Fibroblast of peridontal ligament (primary cell): ENCODE results near the gene MYLK.
"Not testable (repeated sequence)": the region's sequence is repeated elsewhere in the genome, so short reads cannot be mapped to it uniquely, and the experiment has no call there.

Experiments
- DNase-seq: peaks from one replicate; pipeline ENCODE4 v3.0.0-alpha.2; 2010; ENCODE audit errors: extremely low read depth

The MYLK gene

DNA sequence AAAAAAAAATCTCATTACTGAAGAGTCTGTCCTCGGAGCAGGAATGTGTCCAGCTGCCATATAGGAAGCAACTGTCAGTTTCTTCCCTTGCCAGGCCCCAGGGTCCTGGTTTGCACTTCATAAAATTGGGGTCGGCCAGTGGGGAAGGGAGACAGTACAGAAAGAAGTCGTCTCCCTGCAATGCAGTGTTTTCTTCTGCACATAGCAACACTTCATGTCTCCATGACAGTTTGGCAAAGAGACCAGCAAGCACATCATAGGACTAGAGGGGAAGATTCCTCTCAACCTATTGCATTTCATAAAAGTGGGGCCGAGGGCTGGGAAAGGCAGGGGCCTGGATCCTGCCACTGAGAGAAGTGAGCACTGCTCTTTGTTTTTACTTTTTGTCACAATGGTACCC, 161.1 kb downstream of the MYLK start:
- no peak for DNase-seq

- DNase-seq, result no peak
Observed at GRCh38 chr3:123722456-123722855, 161.7 kb downstream of the MYLK start.

GRCh38 chr3:123722021-123722420, 162.1 kb downstream of the MYLK start:
- DNase-seq, result no peak

- DNase-seq, result not testable (repeated sequence)
Observed at GRCh38 chr3:123721095-123721689, 162.9 kb downstream of the MYLK start.

DNA sequence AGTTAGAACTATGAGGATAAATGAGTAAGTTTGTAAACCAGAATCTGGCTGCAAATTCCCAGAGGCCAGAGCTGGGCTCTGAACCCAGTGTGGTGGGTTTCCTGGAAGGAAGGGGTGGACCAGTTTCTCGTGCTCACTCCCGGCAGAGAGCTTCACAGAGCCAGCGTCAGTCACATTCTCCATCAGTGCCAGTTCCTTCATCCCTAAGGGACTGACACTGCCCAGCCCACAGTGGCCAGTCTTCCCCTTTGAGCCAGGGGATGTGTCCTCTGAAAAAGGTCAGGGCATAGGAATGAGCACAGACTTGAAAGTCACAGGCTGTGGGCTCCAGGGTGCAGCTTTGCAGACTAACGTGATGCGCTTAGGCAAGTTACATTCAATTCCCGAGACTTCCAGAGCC, 163.5 kb downstream of the MYLK start:
- no peak for DNase-seq

DNA sequence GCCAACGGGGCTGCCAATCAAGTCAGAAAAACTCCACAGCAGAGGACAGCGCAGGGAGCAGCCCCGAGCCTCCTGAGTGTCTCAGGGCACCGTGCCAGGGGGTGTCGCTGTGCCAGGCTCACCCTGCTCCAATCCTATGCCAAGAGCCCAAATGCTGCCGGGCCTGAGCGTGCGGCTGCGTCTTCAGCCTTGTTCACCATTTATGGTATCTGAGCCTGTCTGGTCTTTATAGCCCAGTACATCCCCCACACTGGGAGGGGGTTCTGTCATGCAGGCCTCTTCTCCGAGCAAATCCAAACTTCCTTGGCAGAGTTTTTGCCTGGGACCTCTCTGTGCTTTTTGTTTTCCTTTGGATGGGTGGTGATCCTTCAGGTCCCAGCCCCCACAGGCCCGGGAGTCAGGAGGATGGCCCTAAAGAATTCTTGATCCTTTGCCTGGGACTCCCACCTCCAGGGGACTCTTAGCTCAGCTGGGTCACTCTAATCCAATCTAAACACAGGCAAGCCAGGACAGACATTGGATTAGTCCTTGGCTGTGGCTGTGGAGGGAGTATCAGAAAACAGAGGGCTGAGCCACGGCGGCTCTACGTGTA, 164.2 kb downstream of the MYLK start:
- no peak for DNase-seq

DNA sequence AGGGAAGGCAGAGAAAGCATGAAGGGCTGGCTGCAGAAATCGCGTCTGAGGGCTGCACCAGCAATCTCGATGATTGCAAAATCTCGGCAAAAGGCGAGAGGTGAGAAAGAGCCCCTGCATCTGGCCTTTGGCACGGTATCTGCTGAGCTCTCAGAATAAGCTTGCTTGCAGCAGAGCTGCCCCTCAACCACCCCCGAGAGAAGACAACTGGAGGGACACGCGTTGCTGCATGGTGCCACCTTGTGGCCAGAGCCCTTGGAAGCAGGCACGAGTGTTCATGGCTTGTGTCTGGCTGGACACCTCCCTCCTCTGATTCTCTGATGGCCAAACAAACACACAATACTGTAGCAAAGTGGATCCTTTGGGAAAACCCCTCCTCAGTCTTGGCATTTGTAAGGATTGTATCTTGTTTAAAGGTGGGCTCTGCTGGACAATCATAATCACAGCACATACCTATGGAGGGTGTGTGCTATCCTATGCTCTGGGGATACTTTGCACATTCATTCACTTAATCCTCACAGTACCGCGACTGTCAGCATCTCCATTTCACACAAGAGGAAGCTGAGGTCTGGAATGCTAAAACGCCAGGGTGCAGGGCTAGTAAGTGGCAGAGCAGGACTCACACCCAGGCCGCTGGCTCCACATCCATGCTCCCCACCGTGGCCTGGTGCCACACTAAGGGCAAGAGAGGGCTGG, 164.9 kb downstream of the MYLK start:
- peak; percentile 76 for DNase-seq

DNA sequence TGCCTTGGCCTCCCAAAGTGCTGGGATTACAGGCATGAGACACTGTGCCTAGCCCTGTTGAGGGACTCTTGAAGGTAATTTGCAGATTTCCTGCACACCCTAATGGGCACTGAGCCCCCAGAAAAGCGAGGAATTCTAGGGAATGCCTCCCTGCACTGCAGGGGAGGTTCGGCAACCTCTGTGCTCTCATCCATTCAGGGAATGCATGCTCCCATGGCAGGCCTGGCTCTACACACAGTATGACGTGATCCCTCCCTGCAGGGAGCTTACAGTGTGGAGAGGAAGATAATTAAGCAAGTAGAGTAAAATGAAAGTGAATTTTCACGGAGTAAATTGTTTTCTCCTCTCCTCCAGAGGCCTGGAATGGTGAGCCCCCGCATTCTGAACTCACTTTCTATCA, 166.0 kb downstream of the MYLK start:
- no peak for DNase-seq

DNA sequence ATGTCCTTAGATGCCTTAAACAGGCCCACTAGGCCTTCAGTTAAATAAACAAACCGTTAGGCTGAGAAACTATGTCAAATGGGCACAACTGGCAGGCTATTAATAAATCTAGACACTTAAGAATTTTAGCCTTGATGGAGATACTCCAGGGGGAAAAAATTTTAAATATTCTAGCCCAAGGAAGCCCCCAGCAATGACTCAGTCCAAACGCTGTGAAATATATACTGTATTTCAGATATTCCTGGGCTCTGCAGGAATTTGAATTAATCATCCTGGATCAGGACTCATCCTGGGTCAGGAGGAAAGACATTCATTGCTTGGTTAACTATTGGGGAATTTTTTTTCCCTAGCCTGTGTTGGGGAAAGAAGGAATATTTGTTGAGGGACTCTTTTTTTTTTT, 166.7 kb downstream of the MYLK start:
- peak; percentile 40 for DNase-seq

DNA sequence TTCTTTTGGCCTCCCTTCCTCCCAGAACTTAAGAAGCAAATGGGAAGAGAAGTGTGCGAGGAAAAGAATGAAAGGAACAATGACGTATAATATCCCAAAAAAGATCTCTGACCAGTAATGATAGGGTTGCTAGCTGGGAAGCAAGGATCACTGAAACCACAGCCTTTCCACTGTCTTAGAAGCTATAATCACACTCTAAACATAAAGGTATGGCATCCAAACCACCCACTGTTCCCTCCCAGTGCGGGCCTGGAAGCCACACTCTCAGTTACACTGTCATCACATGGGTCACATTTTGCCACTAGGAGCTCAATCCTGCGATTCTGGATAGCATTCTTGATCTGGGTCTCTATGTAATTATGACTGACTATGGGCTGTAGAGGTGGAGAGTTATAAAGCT, 167.7 kb downstream of the MYLK start:
- peak; percentile 44 for DNase-seq

DNA sequence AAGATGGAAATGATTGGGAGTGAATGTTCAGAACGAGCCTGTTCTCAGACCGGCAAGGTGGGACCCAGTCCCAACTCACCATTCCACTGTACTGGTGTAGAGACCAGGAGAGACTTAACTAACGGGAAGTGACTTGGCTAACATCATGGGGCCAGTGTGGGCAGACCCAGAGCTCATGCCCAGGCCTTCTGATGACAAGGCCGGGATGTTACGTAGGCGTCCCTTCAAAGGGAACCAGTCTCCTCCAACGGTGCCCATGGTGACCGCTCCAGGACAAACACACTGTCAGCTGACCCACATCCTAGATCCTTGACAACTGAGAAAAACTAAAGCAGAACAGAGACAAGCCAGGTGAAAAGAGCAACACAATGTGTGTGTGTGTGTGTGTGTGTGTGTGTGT, 170.9 kb downstream of the MYLK start:
- DNase-seq, result no peak

- DNase-seq, result no peak
Observed at GRCh38 chr3:123712077-123712860, 171.9 kb downstream of the MYLK start.

- DNase-seq, result no peak
Observed at GRCh38 chr3:123711356-123711755, 172.8 kb downstream of the MYLK start.

- no peak for DNase-seq
Observed at GRCh38 chr3:123708531-123708930, 175.6 kb downstream of the MYLK start.

DNA sequence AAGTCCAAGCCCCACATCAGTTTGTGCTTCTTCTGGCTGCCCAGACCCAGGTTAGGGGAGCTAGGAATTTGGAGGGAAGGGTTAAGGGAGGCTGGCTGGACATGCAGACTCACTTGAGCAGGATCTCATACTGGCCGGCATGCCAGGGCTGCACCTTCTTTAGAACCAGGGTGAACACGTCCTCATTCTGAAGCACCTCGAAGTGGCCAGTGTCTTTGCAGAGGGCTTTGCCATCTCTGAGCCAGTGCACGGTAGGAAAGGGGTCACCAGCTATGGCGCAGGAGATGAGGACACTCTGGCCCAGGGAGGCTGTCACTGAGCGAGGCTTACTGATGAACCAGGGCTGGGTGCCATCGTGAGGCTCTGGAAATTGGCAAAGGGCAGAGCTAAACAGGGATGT, 176.5 kb downstream of the MYLK start:
- DNase-seq, result not testable (repeated sequence)

DNA sequence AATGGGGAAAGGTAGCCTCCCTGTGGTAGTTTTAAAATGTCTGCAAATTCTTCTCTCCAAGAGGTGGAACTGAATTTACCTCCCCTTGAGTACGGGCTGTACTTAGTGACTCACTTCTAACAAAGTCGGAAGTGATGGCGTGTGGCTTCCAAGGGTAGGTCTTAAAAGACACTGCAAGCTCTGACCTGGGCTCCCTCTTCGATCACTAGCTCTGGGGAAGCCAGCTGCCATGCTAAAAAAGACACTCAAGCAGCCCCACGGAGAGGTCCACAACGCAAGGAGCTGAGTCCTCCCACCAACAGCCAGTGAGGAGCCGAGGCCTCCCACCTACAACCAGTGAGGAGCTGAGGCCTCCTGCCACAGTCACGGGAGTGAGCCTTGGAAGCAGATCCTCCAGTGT, 177.3 kb downstream of the MYLK start:
- DNase-seq, result no peak

DNA sequence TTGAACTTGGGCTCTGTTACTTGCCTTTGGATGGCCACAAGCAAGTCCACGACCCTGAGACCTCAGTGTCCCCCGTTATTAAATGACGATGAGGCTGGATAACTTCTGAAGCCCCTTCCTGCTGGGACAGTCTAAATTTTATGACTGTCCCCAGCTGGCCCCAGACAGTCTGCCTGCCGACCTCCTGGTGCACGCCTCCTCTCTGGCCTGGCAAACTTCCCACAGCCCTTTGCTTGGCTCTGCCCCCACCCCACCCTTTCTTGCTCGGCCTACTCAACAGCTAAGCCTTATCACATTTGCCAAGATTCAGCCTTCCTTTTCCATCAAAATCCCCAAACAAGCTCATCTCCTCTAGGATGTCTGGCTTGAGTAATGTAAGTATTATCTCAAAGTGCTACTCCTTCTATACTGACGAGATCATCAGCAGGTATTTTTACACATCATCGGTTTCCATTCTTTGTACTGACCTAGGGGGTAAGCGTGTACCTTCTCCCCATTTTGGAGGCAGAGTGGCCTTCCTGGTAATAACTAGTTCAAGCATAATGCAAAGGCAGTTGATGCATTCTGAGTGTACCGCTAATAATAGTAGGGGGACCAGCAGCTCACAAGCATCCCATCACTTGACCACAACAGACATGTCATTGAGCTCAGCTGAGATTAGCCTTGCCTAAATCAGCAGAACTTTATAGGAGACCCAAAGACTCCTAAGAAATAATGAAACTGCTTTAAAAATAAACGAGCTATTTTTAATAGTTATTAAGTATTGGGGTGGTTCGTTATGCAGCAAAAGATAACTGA, 178.4 kb downstream of the MYLK start:
- DNase-seq, result no peak

- not testable (repeated sequence) for DNase-seq
Observed at GRCh38 chr3:123703663-123704062, 180.5 kb downstream of the MYLK start.

GRCh38 chr3:123702720-123703119, 181.4 kb downstream of the MYLK start:
- no peak for DNase-seq

DNA sequence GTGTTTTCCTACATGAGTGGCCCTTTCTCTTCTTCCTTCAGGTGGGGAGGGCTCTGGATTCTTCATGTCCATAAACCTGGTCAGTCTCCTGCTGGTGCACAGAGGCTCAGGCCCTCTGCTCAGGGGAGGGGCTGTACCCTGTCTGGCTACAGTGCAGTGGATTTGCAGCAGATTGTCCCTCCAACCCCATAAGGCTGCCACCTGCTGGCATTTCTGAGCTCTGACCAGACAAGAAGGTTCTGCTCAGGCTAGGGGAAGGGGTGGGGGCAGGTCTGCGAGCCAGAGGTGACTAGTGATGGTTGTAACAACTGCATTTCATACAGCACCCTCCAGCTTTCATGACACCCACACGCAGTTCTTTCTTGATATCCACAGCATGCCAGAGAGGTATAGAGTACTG, 182.1 kb downstream of the MYLK start:
- DNase-seq, result peak; percentile 69

- no peak for DNase-seq
Observed at GRCh38 chr3:123700791-123701722, 183.1 kb downstream of the MYLK start.
